Activated naive CD8-positive, alpha-beta T cell treated with anti-CD3 and anti-CD28 coated beads, Interleukin-2, amount 50 U/mL, for 16 hours (primary cell): ENCODE results near the gene HNRNPC.

ENCODE experiments used
- DNase-seq: peaks from one replicate; pipeline ENCODE4 v3.0.0-alpha.2; 2020; ENCODE audit warnings: low read depth, low spot score

The HNRNPC gene

GRCh38 chr14:21210023-21210422, 59.2 kb downstream of the HNRNPC start:
- DNase-seq = no peak

DNA sequence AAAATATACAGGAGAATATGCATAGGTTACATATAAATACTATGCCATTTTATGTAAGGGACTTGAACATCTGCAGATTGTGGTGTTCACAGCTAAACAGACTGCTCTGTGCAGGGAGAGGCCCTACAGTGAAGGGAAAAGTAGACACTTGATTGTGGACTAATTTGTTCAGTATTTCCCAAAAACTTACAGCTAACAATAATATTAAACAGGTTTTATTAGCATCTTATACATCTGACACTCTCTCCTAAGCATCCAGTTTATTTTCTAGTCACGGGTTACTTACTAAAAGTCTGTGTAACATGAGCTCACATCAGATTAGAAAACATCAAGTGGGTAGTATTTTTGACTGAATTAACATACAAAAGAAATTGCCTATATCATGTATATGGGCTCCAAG, 60.1 kb downstream of the HNRNPC start:
- DNase-seq = no peak

GRCh38 chr14:21208554-21208953, 60.7 kb downstream of the HNRNPC start:
- DNase-seq = no peak

GRCh38 chr14:21206753-21207684, 62.2 kb downstream of the HNRNPC start:
- no peak for DNase-seq

- DNase-seq = no peak
Observed at GRCh38 chr14:21205678-21206581, 63.3 kb downstream of the HNRNPC start.

DNA sequence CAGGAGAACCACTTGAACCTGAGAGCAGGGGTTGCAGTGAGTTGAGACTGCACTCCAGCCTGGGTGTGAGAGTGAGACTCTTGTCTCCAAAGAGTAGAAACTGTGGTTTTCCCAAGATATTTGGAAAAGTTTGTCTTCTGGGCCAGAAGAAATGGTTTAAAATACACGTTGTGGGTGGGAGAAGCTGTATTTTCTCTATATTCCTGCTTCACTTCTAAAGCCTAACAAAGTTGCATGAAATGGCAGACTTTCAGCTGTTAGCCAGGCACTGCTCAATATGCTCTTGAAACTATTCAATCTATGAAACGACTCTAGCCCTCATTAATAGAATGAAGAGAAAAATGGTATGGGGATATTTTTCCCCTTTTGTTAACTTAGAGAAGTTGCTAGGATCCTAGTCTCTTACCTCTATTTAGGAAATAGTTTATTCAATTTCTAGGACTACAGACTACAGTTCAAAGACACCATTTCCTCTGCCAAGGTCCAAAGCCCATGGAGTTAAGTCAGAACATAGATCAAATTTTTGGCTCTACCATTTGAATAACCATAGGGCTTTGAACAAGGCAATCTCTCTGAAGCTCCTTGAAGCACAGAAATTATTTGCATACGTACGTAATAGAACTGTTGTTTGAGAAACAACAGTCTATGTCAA, 64.1 kb downstream of the HNRNPC start:
- DNase-seq = no peak

DNA sequence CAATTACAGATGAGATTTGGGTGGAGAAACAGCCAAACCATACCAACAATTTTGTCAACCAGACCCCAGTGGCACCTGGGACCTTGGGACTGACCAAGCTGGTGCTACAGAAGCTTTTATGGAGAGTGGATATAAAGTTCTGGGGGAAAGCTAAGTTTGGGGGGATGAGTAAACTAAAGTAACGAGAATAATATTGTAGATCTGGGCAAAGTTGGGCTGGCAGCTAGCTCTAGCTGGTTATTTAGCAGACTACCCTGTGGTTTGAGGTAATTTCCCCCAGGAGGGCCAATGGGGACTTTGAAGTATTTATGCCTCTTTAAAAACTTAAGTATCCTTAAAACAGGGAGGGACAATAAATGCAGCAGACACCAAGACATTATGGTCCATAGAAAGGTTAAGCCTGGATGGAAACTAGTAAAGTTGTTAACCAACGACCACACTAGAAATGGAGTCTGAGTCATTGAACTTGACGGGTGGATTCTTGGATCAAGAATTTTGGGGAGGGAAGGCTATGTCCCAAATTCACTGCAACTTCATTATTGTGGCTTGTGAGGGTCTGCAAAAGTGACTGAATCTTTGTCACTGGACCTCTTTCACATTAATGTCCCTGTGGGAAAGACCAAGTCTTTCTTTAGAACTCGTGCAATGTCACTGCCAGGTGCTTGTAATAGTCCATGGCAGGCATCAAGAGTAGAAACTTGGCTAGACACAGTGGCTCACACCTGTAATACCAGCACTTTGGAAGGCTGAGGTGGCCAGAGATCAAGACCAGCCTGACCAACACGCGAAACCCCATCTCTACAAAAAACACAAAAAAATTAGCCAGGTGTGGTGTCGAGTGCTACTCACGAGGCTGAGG, 64.8 kb downstream of the HNRNPC start:
- no peak for DNase-seq

- DNase-seq = no peak
Observed at GRCh38 chr14:21203470-21204166, 65.6 kb downstream of the HNRNPC start.

GRCh38 chr14:21202463-21203358, 66.5 kb downstream of the HNRNPC start:
- DNase-seq = no peak

DNA sequence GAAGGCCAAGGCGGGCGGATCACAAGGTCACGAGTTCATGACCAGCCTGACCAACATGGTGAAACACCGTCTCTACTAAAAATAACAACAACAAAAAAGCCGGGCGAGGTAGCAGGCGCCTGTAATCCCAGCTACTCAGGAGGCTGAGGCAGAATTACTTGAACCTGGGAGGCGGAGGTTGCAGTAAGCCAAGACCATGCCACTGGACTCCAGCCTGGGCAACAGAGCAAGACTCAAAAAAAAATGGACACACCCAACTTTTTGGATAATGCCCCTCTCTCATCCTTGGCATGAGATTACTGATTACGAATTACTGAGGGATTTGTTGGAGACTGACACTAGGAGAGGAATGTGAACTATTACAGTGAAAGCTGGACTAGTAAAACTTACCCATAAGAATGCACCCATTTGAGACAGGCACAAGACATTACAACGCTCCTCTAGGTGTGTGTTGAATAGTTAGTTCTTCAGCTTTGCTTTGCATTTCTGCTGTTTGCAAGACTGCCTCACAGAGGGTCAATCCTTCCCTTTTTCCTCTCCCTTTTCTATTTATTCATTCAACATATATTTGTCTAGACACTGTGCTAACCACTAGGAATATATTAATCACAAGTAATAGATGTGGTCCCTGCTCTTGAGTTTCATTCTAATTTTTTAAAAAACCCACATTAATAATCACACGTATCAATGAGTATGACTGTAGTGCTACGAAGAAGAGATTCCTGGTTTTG, 67.3 kb downstream of the HNRNPC start:
- no peak for DNase-seq

DNA sequence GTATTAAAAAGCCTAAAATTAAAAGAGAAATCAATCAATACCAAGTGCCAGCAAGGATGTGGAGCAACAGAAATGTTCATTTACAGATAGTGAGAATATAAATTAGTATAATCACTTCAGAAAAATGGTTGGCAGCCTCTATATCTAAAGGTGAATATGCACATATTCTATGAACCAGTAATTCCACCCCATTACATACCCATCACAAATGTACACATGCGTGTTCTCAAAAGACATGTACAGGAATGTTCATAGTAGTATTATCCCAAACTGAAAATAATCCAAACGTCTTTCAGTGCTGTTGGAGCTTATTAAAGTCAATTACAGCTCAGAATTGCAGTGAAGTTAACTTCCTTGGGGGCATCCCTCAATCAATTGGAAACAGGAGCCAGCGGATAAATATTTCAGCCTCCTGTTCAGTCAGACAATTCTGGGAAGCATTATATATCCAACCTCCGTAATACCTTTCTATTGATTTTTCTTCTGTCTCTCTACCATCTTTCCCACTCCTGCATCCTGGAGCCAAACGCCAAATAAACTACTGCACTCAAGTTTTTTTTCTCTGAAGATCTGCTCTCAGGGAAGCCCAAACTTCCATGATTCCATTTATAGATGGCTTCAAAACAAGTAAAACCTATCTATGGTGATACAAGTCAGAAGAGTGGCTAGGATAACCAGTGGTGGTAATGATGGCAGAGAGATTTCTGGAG, 68.3 kb downstream of the HNRNPC start:
- DNase-seq = no peak

DNA sequence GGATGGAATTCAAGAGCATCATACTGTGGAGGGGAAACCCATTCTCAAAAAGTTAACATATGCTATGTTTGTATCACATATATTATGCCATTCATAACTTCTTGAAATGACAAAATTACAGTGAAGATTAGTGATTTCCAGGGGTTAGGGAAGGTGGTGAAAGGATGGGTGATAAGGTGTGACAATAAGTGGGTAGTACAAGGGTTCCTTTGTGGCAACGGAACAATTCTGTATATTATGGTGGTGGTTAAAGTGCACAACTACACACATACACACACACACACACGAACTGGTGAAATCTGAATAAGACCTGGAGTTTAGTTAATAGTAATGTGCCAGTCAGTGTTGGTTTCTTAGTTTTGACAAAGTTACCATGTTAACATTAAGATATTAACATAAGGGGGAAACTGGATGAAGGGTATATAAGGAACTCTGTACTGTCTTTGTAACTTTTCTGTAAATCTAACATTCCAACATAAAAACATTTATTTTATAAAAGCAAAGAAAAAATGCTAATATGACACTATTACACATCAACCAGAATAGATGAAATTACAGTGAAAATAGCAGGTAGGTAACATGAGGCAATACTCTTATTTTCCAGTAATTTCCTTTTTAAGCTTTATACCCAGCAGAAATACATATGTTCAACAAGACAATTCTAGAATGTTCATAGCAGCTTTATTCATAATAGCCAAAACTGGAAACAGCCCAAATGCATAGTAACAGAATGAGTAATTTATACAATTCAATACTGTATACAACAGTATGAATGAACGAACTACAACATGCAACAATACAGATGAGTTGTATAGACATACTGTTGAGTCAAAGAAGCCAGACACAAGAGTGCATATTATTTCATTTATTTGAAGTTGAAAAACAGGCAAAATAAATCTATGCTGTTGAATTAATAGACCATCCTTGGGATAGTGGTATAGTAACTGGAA, 69.4 kb downstream of the HNRNPC start:
- DNase-seq = no peak

GRCh38 chr14:21197418-21198205, 71.6 kb downstream of the HNRNPC start:
- DNase-seq = no peak

DNA sequence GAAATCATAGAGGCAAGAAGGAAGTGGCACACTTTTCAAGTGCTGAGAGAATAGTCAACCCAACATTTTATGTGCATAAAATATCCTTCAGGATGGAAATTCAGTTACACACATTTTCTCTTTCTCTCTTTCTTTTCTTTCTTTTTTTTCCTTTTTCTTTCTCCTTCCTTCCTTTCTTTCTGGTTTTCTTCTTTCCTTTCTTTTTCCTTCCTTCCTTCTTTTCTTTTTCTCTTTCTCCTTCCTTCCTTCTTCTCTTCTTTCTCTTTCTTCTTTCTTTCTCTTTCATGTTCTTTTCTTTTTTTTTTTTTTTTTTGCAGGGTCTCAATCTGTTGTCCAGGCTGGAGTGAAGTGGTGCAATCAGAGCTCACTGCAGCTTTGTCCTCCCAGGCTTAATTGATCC, 74.6 kb downstream of the HNRNPC start:
- DNase-seq = no peak

- no peak for DNase-seq
Observed at GRCh38 chr14:21192875-21193535, 76.2 kb downstream of the HNRNPC start.

GRCh38 chr14:21192447-21192822, 76.8 kb downstream of the HNRNPC start:
- DNase-seq = no peak
